SU-DHL-6 (cell line): ENCODE data around the gene OSBP2.

ENCODE experiments used
- H2AFZ ChIP-seq: fragments of 200-600 bp; sonication (generic); 2 replicates; pipeline ENCODE4 v1.6.1; 2014; ENCODE audit warnings: low read depth, mild to moderate bottlenecking, moderate library complexity, mixed read lengths, antibody characterized with exemption, low read length; ENCODE audit not compliant: severe bottlenecking
- H3F3A ChIP-seq: fragments of 200-600 bp; shearing (Covaris generic); 2 replicates; pipeline ENCODE4 v1.6.0; 2016; ENCODE audit warnings: antibody characterized with exemption, mild to moderate bottlenecking; ENCODE audit not compliant: insufficient read depth
- H3K27ac ChIP-seq: fragments of 200-600 bp; sonication (generic); 2 replicates; pipeline ENCODE4 v1.5.1; 2016; ENCODE audit warnings: low read depth, mild to moderate bottlenecking, low read length, moderate library complexity, mixed read lengths
- H3K27me3 ChIP-seq: fragments of 200-600 bp; sonication (generic), shearing (Covaris generic); 2 replicates; pipeline ENCODE4 v1.6.0; 2014; ENCODE audit warnings: mild to moderate bottlenecking, low read length
- H3K36me3 ChIP-seq: fragments of 200-600 bp; sonication (generic); 2 replicates; pipeline ENCODE4 v1.6.1; 2014; ENCODE audit warnings: mild to moderate bottlenecking, low read length, mixed read lengths
- H3K4me2 ChIP-seq: fragments of 300-600, 200-600 bp; shearing (Covaris generic), sonication (generic); 2 replicates; pipeline ENCODE4 v1.6.0; 2014; ENCODE audit warnings: low read length, low read depth, mild to moderate bottlenecking; ENCODE audit not compliant: poor library complexity, severe bottlenecking
- H3K4me3 ChIP-seq: fragments of 200-600 bp; sonication (generic); 2 replicates; pipeline ENCODE4 v1.5.1; 2014; ENCODE audit warnings: antibody characterized with exemption, low read length, mild to moderate bottlenecking, mixed read lengths; ENCODE audit not compliant: insufficient read depth, poor library complexity, severe bottlenecking
- H3K79me2 ChIP-seq: fragments of 200-600 bp; sonication (generic); 2 replicates; pipeline ENCODE4 v1.6.1; 2014; ENCODE audit warnings: mild to moderate bottlenecking, low read length, moderate library complexity; ENCODE audit not compliant: insufficient read depth
- H3K9ac ChIP-seq: fragments of 200-600 bp; sonication (generic); 2 replicates; pipeline ENCODE4 v1.7.0; 2014; ENCODE audit warnings: mild to moderate bottlenecking, low read length
- H3K9me2 ChIP-seq: fragments of 200-600 bp; sonication (generic); replicated peaks from 2 replicates; pipeline ENCODE4 v1.6.1; 2014; ENCODE audit warnings: low read length; ENCODE audit not compliant: insufficient read depth
- H3K9me3 ChIP-seq: fragments of 200-600 bp; sonication (generic); 2 replicates; pipeline ENCODE4 v1.6.1; 2014; ENCODE audit warnings: low read length, mixed read lengths; ENCODE audit not compliant: insufficient read depth
- H4K20me1 ChIP-seq: fragments of 200-600 bp; sonication (generic); 2 replicates; pipeline ENCODE4 v1.6.1; 2014; ENCODE audit warnings: low read depth, mild to moderate bottlenecking, antibody characterized with exemption, low read length, moderate library complexity, mixed read lengths
- EZH2phosphoT487 ChIP-seq: fragments of 200-600 bp; sonication (generic), shearing (Covaris generic); conservative IDR thresholded peaks from 2 replicates; pipeline ENCODE4 v1.6.1; 2018; ENCODE audit warnings: mild to moderate bottlenecking, antibody characterized with exemption, low read length, moderate library complexity, mixed read lengths
- TF ChIP-seq, protein P1 (sequence below): fragments of 200-600 bp; sonication (generic); IDR thresholded peaks from one replicate; pipeline ENCODE4 v1.5.1; 2017; ENCODE audit warnings: antibody characterized with exemption, mild to moderate bottlenecking, low read length, moderate library complexity; ENCODE audit not compliant: insufficient read depth, poor library complexity, severe bottlenecking

OSBP2 gene

GRCh38 chr22:30826670-30827355 is 132.1 kb downstream of the OSBP2 start:
- TF ChIP-seq EZH2phosphoT487 = no peak
- TF ChIP-seq, protein P1, sequence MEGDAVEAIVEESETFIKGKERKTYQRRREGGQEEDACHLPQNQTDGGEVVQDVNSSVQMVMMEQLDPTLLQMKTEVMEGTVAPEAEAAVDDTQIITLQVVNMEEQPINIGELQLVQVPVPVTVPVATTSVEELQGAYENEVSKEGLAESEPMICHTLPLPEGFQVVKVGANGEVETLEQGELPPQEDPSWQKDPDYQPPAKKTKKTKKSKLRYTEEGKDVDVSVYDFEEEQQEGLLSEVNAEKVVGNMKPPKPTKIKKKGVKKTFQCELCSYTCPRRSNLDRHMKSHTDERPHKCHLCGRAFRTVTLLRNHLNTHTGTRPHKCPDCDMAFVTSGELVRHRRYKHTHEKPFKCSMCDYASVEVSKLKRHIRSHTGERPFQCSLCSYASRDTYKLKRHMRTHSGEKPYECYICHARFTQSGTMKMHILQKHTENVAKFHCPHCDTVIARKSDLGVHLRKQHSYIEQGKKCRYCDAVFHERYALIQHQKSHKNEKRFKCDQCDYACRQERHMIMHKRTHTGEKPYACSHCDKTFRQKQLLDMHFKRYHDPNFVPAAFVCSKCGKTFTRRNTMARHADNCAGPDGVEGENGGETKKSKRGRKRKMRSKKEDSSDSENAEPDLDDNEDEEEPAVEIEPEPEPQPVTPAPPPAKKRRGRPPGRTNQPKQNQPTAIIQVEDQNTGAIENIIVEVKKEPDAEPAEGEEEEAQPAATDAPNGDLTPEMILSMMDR = no peak
- Histone ChIP-seq H3K36me3 (no peaks in the 10 kb centered on the region), H3K27ac (no peak overlapping the region), H3K9ac (no peak overlapping the region), H3K4me3 (no peak overlapping the region), H4K20me1 (no peaks in the 10 kb centered on the region), H3K9me3 (no peaks in the 10 kb centered on the region), H3K79me2 (no peaks in the 10 kb centered on the region), H3K4me2 (no peak overlapping the region), H3K27me3 (no peaks in the 10 kb centered on the region), H3K9me2 (no peaks in the 10 kb centered on the region), H3F3A (no peaks in the 10 kb centered on the region), H2AFZ (no peak overlapping the region)

DNA sequence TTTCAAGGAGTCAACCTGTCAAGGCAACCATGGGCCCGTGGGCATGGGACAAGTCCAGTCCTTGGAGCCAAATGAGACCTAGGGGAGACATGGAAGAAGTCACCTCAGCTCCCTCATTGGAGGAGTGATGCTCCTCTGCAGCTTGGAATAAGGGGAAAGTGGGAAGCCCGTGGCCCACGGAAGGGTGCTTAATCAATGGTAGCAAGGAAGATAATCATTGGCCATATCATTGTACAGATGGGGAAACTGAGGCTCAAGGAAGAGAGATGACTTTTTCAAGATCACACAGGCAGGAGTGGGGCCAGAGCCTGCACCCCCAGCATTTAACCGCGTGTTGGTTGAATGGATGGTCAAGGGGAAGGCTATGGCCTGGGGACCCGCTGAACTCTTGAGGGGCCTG is 133.0 kb downstream of the OSBP2 start:
- Histone ChIP-seq H4K20me1 (no peaks in the 10 kb centered on the region), H3K4me3 (no peak overlapping the region), H3K4me2 (no peak overlapping the region), H3F3A (no peaks in the 10 kb centered on the region), H3K9me3 (no peaks in the 10 kb centered on the region), H3K9me2 (no peaks in the 10 kb centered on the region), H3K9ac (no peak overlapping the region), H3K36me3 (no peaks in the 10 kb centered on the region), H3K27ac (no peak overlapping the region), H3K27me3 (no peaks in the 10 kb centered on the region), H3K79me2 (no peaks in the 10 kb centered on the region), H2AFZ (no peak overlapping the region)
- TF ChIP-seq, protein P1 = no peak
- TF ChIP-seq EZH2phosphoT487 = no peak

GRCh38 chr22:30828187-30829155 is 133.8 kb downstream of the OSBP2 start:
- H3K79me2 ChIP-seq = no peaks in the 10 kb centered on the region
- H3K27me3 ChIP-seq = no peaks in the 10 kb centered on the region
- H3K36me3 ChIP-seq = no peaks in the 10 kb centered on the region
- no peak overlapping the region for H3K9ac ChIP-seq
- no peak overlapping the region for H3K27ac ChIP-seq
- TF ChIP-seq, protein P1 = no peak
- TF ChIP-seq EZH2phosphoT487 = no peak
- H3K9me3 ChIP-seq = no peaks in the 10 kb centered on the region
- H3K4me2 ChIP-seq = no peak overlapping the region
- no peak overlapping the region for H3K4me3 ChIP-seq
- H4K20me1 ChIP-seq = no peaks in the 10 kb centered on the region
- H2AFZ ChIP-seq = no peak overlapping the region
- no peaks in the 10 kb centered on the region for H3F3A ChIP-seq
- H3K9me2 ChIP-seq = no peaks in the 10 kb centered on the region
